B cell (primary cell): ENCODE results near the gene SCNN1B. TPM values are rescaled to one million over a fixed set of nuclear protein-coding genes. Genes with fewer than 3 reads are reported as not detected.

Experiments
- ATAC-seq: fragments of 200-7000 bp; cut with Tn5 transposase; one replicate; pipeline ENCODE4 v1.10.0; 2021; ENCODE audit warnings: low read depth, mild to moderate bottlenecking, moderate number of reproducible peaks, moderate library complexity
- CTCF ChIA-PET: fragments of 350-600 bp; sonication (Branson Sonifier 250); formaldehyde crosslinking; loops from one replicate; lab custom pipeline; 2021; ENCODE audit warnings: antibody characterized with exemption, inconsistent platforms; lab: Charles Lee
- POLR2A ChIA-PET: fragments of 350-600 bp; sonication (Branson Sonifier 250); formaldehyde crosslinking; loops from one replicate; lab custom pipeline; 2021; ENCODE audit warnings: antibody characterized with exemption; lab: Charles Lee
- DNase-seq: peaks from one replicate; pipeline ENCODE4 v3.0.0; 2013
- H2AFZ ChIP-seq: 2 replicates; pipeline ENCODE4 v1.6.1; 2012; ENCODE audit warnings: mild to moderate bottlenecking, low read depth, low read length; ENCODE audit not compliant: insufficient read depth, poor library complexity, severe bottlenecking
- H3K27ac ChIP-seq, 2 donors: 1 replicate in 1 of 2; 2 replicates in 1 of 2; pipeline ENCODE4 v1.5.1; 2012 to 2013; ENCODE audit warnings: low read length in 2 of 2, mild to moderate bottlenecking in 2 of 2, moderate library complexity in 1 of 2
- H3K27me3 ChIP-seq, 4 experiments: fragments of 200-600 bp in 1 of 4; sonication (generic) in 1 of 4; replicated peaks in 1 of 4; 1 replicate in 2 of 4; 2 replicates in 2 of 4; pipeline versions ENCODE4 v1.6.1 to v1.7.0; 2013 to 2016; ENCODE audit warnings: low read length in 3 of 4, mild to moderate bottlenecking in 2 of 4, mixed read lengths in 1 of 4, moderate library complexity in 1 of 4; ENCODE audit not compliant: insufficient read depth in 4 of 4, control insufficient read depth in 3 of 4; ENCODE audit errors: control extremely low read depth in 1 of 4
- H3K36me3 ChIP-seq, 2 experiments: replicated peaks in 1 of 2; 1 replicate in 1 of 2; 2 replicates in 1 of 2; pipeline versions ENCODE4 v1.6.1 to v1.7.1; 2013; ENCODE audit warnings: low read length in 1 of 2; ENCODE audit not compliant: insufficient read depth in 2 of 2, control insufficient read depth in 1 of 2; ENCODE audit errors: control extremely low read depth in 1 of 2, extremely low read depth in 1 of 2
- H3K4me1 ChIP-seq, 2 donors: fragments of 200-600 bp in 1 of 2; sonication (generic) in 1 of 2; 1 replicate in 1 of 2; 2 replicates in 1 of 2; pipeline versions ENCODE4 v1.5.1 to v1.6.1; 2013 to 2017; ENCODE audit warnings: low read length in 2 of 2; ENCODE audit not compliant: control insufficient read depth in 2 of 2, insufficient read depth in 2 of 2
- H3K4me2 ChIP-seq: replicated peaks from 2 replicates; pipeline ENCODE3; 2012; ENCODE audit warnings: mild to moderate bottlenecking, low read depth, low read length; ENCODE audit not compliant: poor library complexity, severe bottlenecking
- H3K4me3 ChIP-seq, 5 experiments: fragments of 200-600 bp in 1 of 5; sonication (generic) in 1 of 5; 1 replicate in 3 of 5; 2 replicates in 2 of 5; pipeline versions ENCODE4 v1.5.1 to v1.7.0; 2011 to 2016; ENCODE audit warnings: low read length in 4 of 5, mild to moderate bottlenecking in 4 of 5, low read depth in 2 of 5, control low read depth in 1 of 5, moderate library complexity in 1 of 5; ENCODE audit not compliant: insufficient read depth in 1 of 5; ENCODE audit errors: control extremely low read depth in 1 of 5, extremely low read depth in 1 of 5
- H3K79me2 ChIP-seq: fragments of 200-600 bp; sonication (generic); one replicate; pipeline ENCODE4 v1.6.0; 2016; ENCODE audit warnings: low read length; ENCODE audit not compliant: control insufficient read depth, insufficient read depth
- H3K9ac ChIP-seq: fragments of 200-600 bp; sonication (generic); 2 replicates; pipeline ENCODE4 v1.6.1; 2017; ENCODE audit warnings: mild to moderate bottlenecking, low read length, moderate library complexity
- H3K9me3 ChIP-seq, 3 donors: one replicate each; pipeline versions ENCODE4 v1.6.1 to v1.7.1; 2013; ENCODE audit warnings: low read length in 2 of 3; ENCODE audit not compliant: control insufficient read depth in 2 of 3, insufficient read depth in 1 of 3; ENCODE audit errors: control extremely low read depth in 1 of 3
- H4K20me1 ChIP-seq: 2 replicates; pipeline ENCODE4 v1.6.0; 2012; ENCODE audit warnings: mild to moderate bottlenecking, low read length; ENCODE audit not compliant: insufficient read depth, control insufficient read depth, poor library complexity, severe bottlenecking
- H3K27ac Mint-ChIP-seq: one replicate; pipeline ENCODE4 v1.8.0; 2021; ENCODE audit warnings: mixed read lengths
- H3K27me3 Mint-ChIP-seq: one replicate; pipeline ENCODE4 v1.8.0; 2021; ENCODE audit warnings: mixed read lengths
- H3K4me1 Mint-ChIP-seq: one replicate; pipeline ENCODE4 v1.8.0; 2021; ENCODE audit warnings: mixed read lengths
- H3K4me3 Mint-ChIP-seq: one replicate; pipeline ENCODE4 v1.8.0; 2021; ENCODE audit warnings: mixed read lengths
- H3K9me3 Mint-ChIP-seq: one replicate; pipeline ENCODE4 v1.8.0; 2022; ENCODE audit warnings: mixed read lengths; ENCODE audit not compliant: insufficient read depth
- EZH2 ChIP-seq: IDR thresholded peaks from 2 replicates; pipeline ENCODE4 v1.6.1; 2012; ENCODE audit warnings: borderline replicate concordance, low read depth, mild to moderate bottlenecking, moderate library complexity, low read length; ENCODE audit not compliant: insufficient read depth, poor library complexity, severe bottlenecking
- WGBS: methylation state at CpG from one replicate; pipeline ENCODE4 v1.1.5; 2013; ENCODE audit warnings: missing lambda C conversion rate; ENCODE audit not compliant: insufficient coverage; 5-methylcytosine and 5-hydroxymethylcytosine counted together
- intact Hi-C: fragments of 100-400 bp; cut with micrococcal nuclease; formaldehyde crosslinking; loops from one replicate; pipeline ENCODE4 v1.10.0; 2022
- polyA plus RNA-seq: library from polyadenylated mRNA; depleted of rRNA; stranded (reverse); fragments of >200 nt; gene quantifications from 2 replicates; pipeline ENCODE4 v1.2.3, GENCODE V29; 2012
- total RNA-seq, 2 donors: library from RNA; stranded (reverse); fragments of 120-200 nt in 1 of 2; gene quantifications; 1 replicate in 1 of 2; 2 replicates in 1 of 2; pipeline versions ENCODE4 v1.2.3 to v1.2.4, GENCODE V29; 2013 to 2022
- TF ChIP-seq, protein P1 (sequence below): fragments of 200-600 bp; IDR thresholded peaks from one replicate; pipeline ENCODE4 v1.8.0; 2022; ENCODE audit warnings: antibody characterized with exemption, mild to moderate bottlenecking

The SCNN1B gene
- total and polyA plus RNA-seq, 2 donors (not counting 1 experiment from before 2014, with no cell fraction given) = 0.30 TPM; not detected in 1

- DNase-seq (no peak), ATAC-seq (no peak)
- Mint-ChIP-seq H3K27me3 (peaks cover 25% of the 10 kb centered on the region), H3K27ac (no peak overlapping the region), H3K4me3 (no peak overlapping the region), H3K9me3 (peaks cover 2% of the 10 kb centered on the region), H3K4me1 (no peaks in the 10 kb centered on the region)
- WGBS = 65% methylated on average over 15 of the region's 18 CpGs
- H3K9me3 ChIP-seq = peaks cover 0 to 4% (median 0%) of the 10 kb centered on the region in 3 donors
- no peak overlapping the region for H3K4me3 ChIP-seq
- peaks cover 0 to 5% (median 2%) of the 10 kb centered on the region in 4 experiments for H3K27me3 ChIP-seq
- intact Hi-C loops = no loop called here
- no peaks in the 10 kb centered on the region for H3K36me3 ChIP-seq
- TF ChIP-seq, protein P1, sequence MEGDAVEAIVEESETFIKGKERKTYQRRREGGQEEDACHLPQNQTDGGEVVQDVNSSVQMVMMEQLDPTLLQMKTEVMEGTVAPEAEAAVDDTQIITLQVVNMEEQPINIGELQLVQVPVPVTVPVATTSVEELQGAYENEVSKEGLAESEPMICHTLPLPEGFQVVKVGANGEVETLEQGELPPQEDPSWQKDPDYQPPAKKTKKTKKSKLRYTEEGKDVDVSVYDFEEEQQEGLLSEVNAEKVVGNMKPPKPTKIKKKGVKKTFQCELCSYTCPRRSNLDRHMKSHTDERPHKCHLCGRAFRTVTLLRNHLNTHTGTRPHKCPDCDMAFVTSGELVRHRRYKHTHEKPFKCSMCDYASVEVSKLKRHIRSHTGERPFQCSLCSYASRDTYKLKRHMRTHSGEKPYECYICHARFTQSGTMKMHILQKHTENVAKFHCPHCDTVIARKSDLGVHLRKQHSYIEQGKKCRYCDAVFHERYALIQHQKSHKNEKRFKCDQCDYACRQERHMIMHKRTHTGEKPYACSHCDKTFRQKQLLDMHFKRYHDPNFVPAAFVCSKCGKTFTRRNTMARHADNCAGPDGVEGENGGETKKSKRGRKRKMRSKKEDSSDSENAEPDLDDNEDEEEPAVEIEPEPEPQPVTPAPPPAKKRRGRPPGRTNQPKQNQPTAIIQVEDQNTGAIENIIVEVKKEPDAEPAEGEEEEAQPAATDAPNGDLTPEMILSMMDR = peak; percentile 12
- no peak for TF ChIP-seq EZH2
- ChIA-PET POLR2A (no interaction called here), CTCF (no interaction called here)
- H3K4me1 ChIP-seq = no peaks in the 10 kb centered on the region
- H2AFZ ChIP-seq = no peak overlapping the region
- no peak overlapping the region for H3K4me2 ChIP-seq
- H4K20me1 ChIP-seq = no peaks in the 10 kb centered on the region
- no peak overlapping the region for H3K9ac ChIP-seq
- no peaks in the 10 kb centered on the region for H3K79me2 ChIP-seq
- no peak overlapping the region for H3K27ac ChIP-seq
Observed at GRCh38 chr16:23348579-23349469, 46.7 kb downstream of the SCNN1B start.

- H3K79me2 ChIP-seq = no peaks in the 10 kb centered on the region
- no peak overlapping the region for H3K27ac Mint-ChIP-seq
- H3K27me3 ChIP-seq = peaks cover 0 to 4% (median 0%) of the 10 kb centered on the region in 4 experiments
- no peaks in the 10 kb centered on the region for H3K36me3 ChIP-seq
- no peaks in the 10 kb centered on the region for H3K4me1 ChIP-seq
- ATAC-seq (no peak), DNase-seq (no peak)
- CTCF ChIA-PET = no interaction called here
- no peak overlapping the region for H2AFZ ChIP-seq
- 95% methylated on average over 3 of the region's 5 CpGs for WGBS
- H3K4me2 ChIP-seq = no peak overlapping the region
- H3K27me3 Mint-ChIP-seq = peaks cover 24% of the 10 kb centered on the region
- intact Hi-C loops = no loop called here
- POLR2A ChIA-PET = no interaction called here
- H3K4me3 ChIP-seq = no peak overlapping the region
- H4K20me1 ChIP-seq = no peaks in the 10 kb centered on the region
- H3K4me3 Mint-ChIP-seq = no peak overlapping the region
- no peak overlapping the region for H3K9ac ChIP-seq
- no peaks in the 10 kb centered on the region for H3K4me1 Mint-ChIP-seq
- H3K9me3 ChIP-seq = peaks cover 0 to 4% (median 0%) of the 10 kb centered on the region in 3 donors
- H3K27ac ChIP-seq = no peak overlapping the region
- no peak for TF ChIP-seq EZH2
- TF ChIP-seq, protein P1 = no peak
- peaks cover 2% of the 10 kb centered on the region for H3K9me3 Mint-ChIP-seq
Observed at GRCh38 chr16:23351360-23351759, 49.3 kb downstream of the SCNN1B start.
